Endothelial cell of umbilical vein (primary cell): ENCODE results near the gene NUP35. TPM values are rescaled to one million over a fixed set of nuclear protein-coding genes. Genes with fewer than 3 reads are reported as not detected.

Experiments
- BruUV-seq: library from RNA; stranded (reverse); fragments of 400-500 nt; replicated peaks from 2 replicates; lab custom pipeline; 2021; lab: Mats Ljungman, UMichigan
- CTCF ChIA-PET: fragments of 300-600, 350-600 bp; sonication (Branson Sonifier 250); formaldehyde crosslinking; loops from one replicate; lab custom pipeline; 2021; ENCODE audit warnings: antibody characterized with exemption, inconsistent platforms; lab: Charles Lee
- POLR2A ChIA-PET: fragments of 300-600, 350-600 bp; sonication (Branson Sonifier 250); formaldehyde crosslinking; loops from one replicate; lab custom pipeline; 2021; ENCODE audit warnings: antibody characterized with exemption, inconsistent platforms; lab: Charles Lee
- DNase-seq: peaks from one replicate; pipeline ENCODE4 v3.0.0-alpha.2; 2011; ENCODE audit warnings: low read depth, low spot score
- FAIRE-seq: peaks from 2 replicates; lab custom pipeline; 2011; peaks lifted over from hg19 to GRCh38; lab: Jason Lieb, UNC
- H2AFZ ChIP-seq: 2 replicates; pipeline ENCODE4 v1.6.0; 2012; ENCODE audit warnings: low read depth, low read length, control low read depth, inconsistent platforms
- H3K27ac ChIP-seq: 2 replicates; pipeline ENCODE4 v1.5.1; 2011; ENCODE audit warnings: low read depth, mild to moderate bottlenecking, control low read depth, low read length, moderate library complexity; ENCODE audit not compliant: insufficient read depth
- H3K27me3 ChIP-seq, 2 experiments: 2 replicates each; pipeline versions ENCODE4 v1.6.0 to v1.6.1; 2011; ENCODE audit warnings: low read length in 2 of 2, mixed read lengths in 1 of 2; ENCODE audit not compliant: control insufficient read depth in 2 of 2, insufficient read depth in 2 of 2
- H3K36me3 ChIP-seq, 2 experiments: 2 replicates in 1 of 2; 3 replicates in 1 of 2; pipeline ENCODE4 v1.5.1; 2011; ENCODE audit warnings: low read length in 2 of 2, mild to moderate bottlenecking in 1 of 2, moderate library complexity in 1 of 2; ENCODE audit not compliant: control insufficient read depth in 2 of 2, insufficient read depth in 2 of 2; ENCODE audit errors: extremely low read depth in 1 of 2
- H3K4me1 ChIP-seq: 3 replicates; pipeline ENCODE4 v1.5.1; 2011; ENCODE audit warnings: mild to moderate bottlenecking, low read length; ENCODE audit not compliant: control insufficient read depth, insufficient read depth; ENCODE audit errors: extremely low read depth
- H3K4me2 ChIP-seq: 2 replicates; pipeline ENCODE4 v1.6.1; 2011; ENCODE audit warnings: low read length, control low read depth, mixed read lengths; ENCODE audit not compliant: insufficient read depth
- H3K4me3 ChIP-seq, 3 experiments: fragments of 200-600 bp in 1 of 3; sonication (generic), shearing (Covaris generic) in 1 of 3; replicated peaks in 1 of 3; 2 replicates each; pipeline ENCODE4 v1.5.1; 2011 to 2016; ENCODE audit warnings: control low read depth in 3 of 3, low read length in 3 of 3, mild to moderate bottlenecking in 2 of 3, inconsistent platforms in 1 of 3, low read depth in 1 of 3, moderate library complexity in 1 of 3; ENCODE audit not compliant: insufficient read depth in 1 of 3
- H3K79me2 ChIP-seq: 2 replicates; pipeline ENCODE4 v1.6.0; 2012; ENCODE audit warnings: low read length, inconsistent platforms; ENCODE audit not compliant: control insufficient read depth, insufficient read depth
- H3K9ac ChIP-seq: replicated peaks from 2 replicates; pipeline ENCODE3; 2011; ENCODE audit warnings: low read length, control low read depth; ENCODE audit not compliant: insufficient read depth; ENCODE audit errors: extremely low read depth
- H3K9me1 ChIP-seq: replicated peaks from 3 replicates; pipeline ENCODE4 v1.6.0; 2011; ENCODE audit warnings: mild to moderate bottlenecking, low read length; ENCODE audit not compliant: control insufficient read depth, insufficient read depth; ENCODE audit errors: extremely low read depth
- H3K9me3 ChIP-seq: replicated peaks from 2 replicates; pipeline ENCODE4 v1.5.1; 2012; ENCODE audit warnings: low read length, inconsistent platforms; ENCODE audit not compliant: control insufficient read depth, insufficient read depth
- H4K20me1 ChIP-seq: replicated peaks from 2 replicates; pipeline ENCODE3; 2011; ENCODE audit warnings: mild to moderate bottlenecking, low read length; ENCODE audit not compliant: control insufficient read depth, insufficient read depth; ENCODE audit errors: extremely low read depth
- CTCF ChIP-seq, 2 donors: IDR thresholded peaks; 1 replicate in 1 of 2; 2 replicates in 1 of 2; pipeline ENCODE4 v1.5.1; 2011; ENCODE audit warnings: low read length in 2 of 2, mild to moderate bottlenecking in 2 of 2, moderate library complexity in 2 of 2, control low read depth in 1 of 2, inconsistent platforms in 1 of 2, low read depth in 1 of 2; ENCODE audit not compliant: insufficient read depth in 1 of 2; ENCODE audit errors: extremely low read depth in 1 of 2
- FOS ChIP-seq: IDR thresholded peaks from 2 replicates; pipeline ENCODE4 v1.6.1; 2011; ENCODE audit warnings: mild to moderate bottlenecking, low read length, moderate library complexity, borderline replicate concordance; ENCODE audit not compliant: insufficient read depth
- GATA2 ChIP-seq: IDR thresholded peaks from 2 replicates; pipeline ENCODE4 v1.7.0; 2011; ENCODE audit warnings: low read depth, mild to moderate bottlenecking, moderate library complexity, mixed read lengths, low read length; ENCODE audit not compliant: insufficient read length, insufficient read depth
- JUN ChIP-seq: IDR thresholded peaks from 2 replicates; pipeline ENCODE4 v1.6.1; 2011; ENCODE audit warnings: borderline replicate concordance, low read depth; ENCODE audit not compliant: insufficient read length, insufficient read depth
- MAX ChIP-seq: IDR thresholded peaks from 2 replicates; pipeline ENCODE4 v1.6.1; 2011; ENCODE audit not compliant: insufficient read depth, insufficient read length
- MYC ChIP-seq: IDR thresholded peaks from one replicate; pipeline ENCODE4 v1.6.1; 2011; ENCODE audit warnings: mild to moderate bottlenecking, low read depth, low read length
- POLR2A ChIP-seq: IDR thresholded peaks from 2 replicates; pipeline ENCODE4 v1.6.1; 2012; ENCODE audit warnings: low read depth, mild to moderate bottlenecking, control low read depth, low read length
- POLR2AphosphoS5 ChIP-seq: IDR thresholded peaks from 2 replicates; pipeline ENCODE4 v1.6.1; 2012; ENCODE audit warnings: low read depth, mild to moderate bottlenecking, control low read depth, low read length, moderate library complexity; ENCODE audit not compliant: insufficient read depth
- dilution Hi-C: fragments of 300-500 bp; cut with MboI; formaldehyde crosslinking; loops from one replicate; pipeline ENCODE4 v1.15.0; 2019; ENCODE audit warnings: low sequenced_read_pairs; ENCODE audit not compliant: extremely low pct_ligation_motif_present
- intact Hi-C: fragments of 100-400 bp; cut with micrococcal nuclease; formaldehyde crosslinking; loops from one replicate; pipeline ENCODE4 v1.10.0; 2022
- polyA plus RNA-seq, 4 experiments: library from polyadenylated mRNA; depleted of rRNA in 3 of 4; stranded (reverse) in 3 of 4; unstranded in 1 of 4; fragments of >200 nt; gene quantifications; 2 replicates each; pipeline versions ENCODE4 v1.2.1 to v1.2.3, GENCODE V29; 2011 to 2012; ENCODE audit warnings: missing spikeins in 1 of 4
- total RNA-seq: library from RNA; stranded (reverse); gene quantifications from 2 replicates; pipeline ENCODE4 v1.2.3, GENCODE V29; 2021

The NUP35 gene
- total and polyA plus RNA-seq, 2 donors (not counting 3 experiments of a cell fraction or from before 2014, with no cell fraction given): 8.4 to 22.1 TPM

- DNase-seq (no peak), FAIRE-seq (no peak)
- Histone ChIP-seq H3K27me3 (no peaks in the 10 kb centered on the region), H3K4me2 (no peak overlapping the region), H3K4me3 (no peak overlapping the region), H3K36me3 (no peaks in the 10 kb centered on the region), H3K9me3 (no peaks in the 10 kb centered on the region), H3K79me2 (peaks cover 22% of the 10 kb centered on the region), H2AFZ (no peak overlapping the region), H3K4me1 (no peaks in the 10 kb centered on the region), H4K20me1 (no peaks in the 10 kb centered on the region), H3K9me1 (peaks cover 2% of the 10 kb centered on the region), H3K9ac (no peak overlapping the region), H3K27ac (no peak overlapping the region)
- ChIA-PET POLR2A (no interaction called here), CTCF (interaction anchor here (1.5 kb wide), 1 partner anchor 115 kb away, joined by 3 read pairs; no protein-coding TSS in a partner anchor)
- TF ChIP-seq POLR2A (no peak), MYC (no peak), GATA2 (no peak), JUN (no peak), POLR2AphosphoS5 (no peak), MAX (no peak), FOS (no peak)
- dilution Hi-C loops (no loop called here), intact Hi-C loops (no loop called here)
- no TSS peak for BruUV-seq
Observed at GRCh38 chr2:183186296-183186695, 62.1 kb downstream of the NUP35 start.

GRCh38 chr2:183186766-183187165 lies 62.5 kb downstream of the NUP35 start:
- Histone ChIP-seq H3K79me2 (peaks cover 22% of the 10 kb centered on the region), H3K9ac (no peak overlapping the region), H3K9me3 (no peaks in the 10 kb centered on the region), H3K4me2 (no peak overlapping the region), H2AFZ (no peak overlapping the region), H3K4me3 (no peak overlapping the region), H3K27me3 (no peaks in the 10 kb centered on the region), H3K27ac (no peak overlapping the region), H4K20me1 (no peaks in the 10 kb centered on the region), H3K36me3 (no peaks in the 10 kb centered on the region), H3K9me1 (peaks cover 2% of the 10 kb centered on the region), H3K4me1 (no peaks in the 10 kb centered on the region)
- no peak for DNase-seq
- TF ChIP-seq CTCF (IDR thresholded peaks at IDR 0.05; ENCODE audit: extremely low read depth in 1 of 2, insufficient read depth in 1 of 2, low read depth in 1 of 2, low read length in 2 of 2) (no peak), MYC (no peak), MAX (no peak)
- FAIRE-seq: no peak
- no TSS peak for BruUV-seq
- ChIA-PET POLR2A (no interaction called here), CTCF (interaction anchor here (1.5 kb wide), 1 partner anchor 116 kb away, joined by 3 read pairs; no protein-coding TSS in a partner anchor)
- dilution Hi-C loops (no loop called here), intact Hi-C loops (no loop called here)
